ENCODE data around the gene TBX2. TPM values are rescaled to one million over a fixed set of nuclear protein-coding genes. Genes with fewer than 3 reads are reported as not detected.

The TBX2 gene
- total and polyA plus RNA-seq, 2 of the 13 experiments (the other 11 are each of a cell fraction or from before 2014, with no cell fraction given), result 2.8 to 15.3 TPM

DNA sequence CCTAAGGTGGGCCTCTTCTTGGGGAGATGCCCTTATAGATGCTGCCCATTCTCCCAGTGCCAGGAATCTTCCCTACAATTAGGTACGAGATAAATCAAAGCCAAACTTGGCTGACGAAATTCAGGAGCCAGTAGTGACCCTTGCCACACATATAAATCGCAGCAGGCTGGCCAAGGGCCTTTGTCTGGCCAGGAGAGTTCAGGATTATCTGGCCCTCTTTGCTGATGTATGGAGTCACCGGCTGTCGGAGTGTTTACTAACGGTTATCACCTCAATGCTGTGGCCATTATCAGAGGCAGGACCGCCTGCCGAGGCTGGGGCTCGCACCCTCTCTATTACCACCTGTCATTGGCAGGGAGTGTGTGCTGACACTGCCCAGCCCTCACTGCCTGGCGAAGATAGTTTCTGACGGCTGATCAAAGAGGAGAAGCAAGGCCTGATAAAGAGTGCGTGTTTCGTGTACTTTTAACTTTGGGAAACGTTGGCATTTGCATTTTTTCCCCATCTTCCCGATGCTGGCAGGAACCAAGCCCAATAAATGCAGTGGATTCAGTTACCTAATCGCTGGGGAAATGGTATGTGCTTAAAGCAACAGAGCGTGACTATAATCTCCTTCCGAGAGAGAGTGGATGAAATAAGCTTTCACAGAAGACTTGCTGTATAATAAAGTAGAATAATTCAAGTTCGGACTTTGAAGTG lies 32.8 kb upstream of the TBX2 start (continued):
- TF ChIP-seq, protein P1, sequence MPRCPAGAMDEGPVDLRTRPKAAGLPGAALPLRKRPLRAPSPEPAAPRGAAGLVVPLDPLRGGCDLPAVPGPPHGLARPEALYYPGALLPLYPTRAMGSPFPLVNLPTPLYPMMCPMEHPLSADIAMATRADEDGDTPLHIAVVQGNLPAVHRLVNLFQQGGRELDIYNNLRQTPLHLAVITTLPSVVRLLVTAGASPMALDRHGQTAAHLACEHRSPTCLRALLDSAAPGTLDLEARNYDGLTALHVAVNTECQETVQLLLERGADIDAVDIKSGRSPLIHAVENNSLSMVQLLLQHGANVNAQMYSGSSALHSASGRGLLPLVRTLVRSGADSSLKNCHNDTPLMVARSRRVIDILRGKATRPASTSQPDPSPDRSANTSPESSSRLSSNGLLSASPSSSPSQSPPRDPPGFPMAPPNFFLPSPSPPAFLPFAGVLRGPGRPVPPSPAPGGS (CRISPR knock-in tag; IDR thresholded peaks at IDR 0.05), result peak; percentile 85; the same call in 1 of the 2 replicates
- TF ChIP-seq TARDBP (CRISPR knock-in tag; IDR thresholded peaks at IDR 0.05) (peak; percentile 77; the same call in 1 of the 2 replicates), ZSCAN12 (CRISPR knock-in tag; IDR thresholded peaks at IDR 0.05) (no peak), ZZZ3 (CRISPR knock-in tag; IDR thresholded peaks at IDR 0.05; ENCODE audit: borderline replicate concordance) (no peak), ZFY (CRISPR knock-in tag; IDR thresholded peaks at IDR 0.05) (peak; percentile 74), MED8 (CRISPR knock-in tag; IDR thresholded peaks at IDR 0.05; ENCODE audit: insufficient replicate concordance) (peak; percentile 88), TBX2 (CRISPR knock-in tag; IDR thresholded peaks at IDR 0.05; ENCODE audit: borderline replicate concordance) (peak; percentile 99), ZNF530 (CRISPR knock-in tag; IDR thresholded peaks at IDR 0.05; ENCODE audit: low read depth) (no peak), CREM (IDR thresholded peaks at IDR 0.05) (peak; percentile 84), CREM (CRISPR knock-in tag; IDR thresholded peaks at IDR 0.05) (no peak), ZFP90 (CRISPR knock-in tag; IDR thresholded peaks at IDR 0.05; ENCODE audit: borderline replicate concordance) (no peak; the same call in 1 of the 2 replicates), ZFP36L1 (CRISPR knock-in tag; IDR thresholded peaks at IDR 0.05) (no peak), HNRNPK (IDR thresholded peaks at IDR 0.05; ENCODE audit: low read depth, low read length, poor library complexity, severe bottlenecking) (no peak), TCF7L2 (IDR thresholded peaks at IDR 0.05; ENCODE audit: low read depth, low read length) (peak; percentile 85), RBFOX2 (IDR thresholded peaks at IDR 0.05; ENCODE audit: low read depth, low read length) (0 out of 2 replicates have a peak, but pooled peaks have one; percentile 17), ZNF619 (CRISPR knock-in tag; IDR thresholded peaks at IDR 0.05) (0 out of 2 replicates have a peak, but pooled peaks have one; percentile 64), E2F5 (CRISPR knock-in tag; conservative IDR thresholded peaks at IDR 0.05) (0 out of 2 replicates have a peak, but pooled peaks have one; percentile 25), ZNF34 (CRISPR knock-in tag; IDR thresholded peaks at IDR 0.05; ENCODE audit: borderline replicate concordance) (no peak), NCOA2 (CRISPR knock-in tag; IDR thresholded peaks at IDR 0.05) (peak; percentile 91), ZNF264 (CRISPR knock-in tag; IDR thresholded peaks at IDR 0.05) (0 out of 2 replicates have a peak, but pooled peaks have one; percentile 81), ZNF367 (CRISPR knock-in tag; IDR thresholded peaks at IDR 0.05; ENCODE audit: borderline replicate concordance) (no peak), MTA3 (CRISPR knock-in tag; IDR thresholded peaks at IDR 0.05) (no peak), IKZF1 (IDR thresholded peaks at IDR 0.05) (no peak), TMF1 (CRISPR knock-in tag; IDR thresholded peaks at IDR 0.05; ENCODE audit: low read depth) (0 out of 2 replicates have a peak, but pooled peaks have one; percentile 69)
- TF ChIP-seq, protein P2, sequence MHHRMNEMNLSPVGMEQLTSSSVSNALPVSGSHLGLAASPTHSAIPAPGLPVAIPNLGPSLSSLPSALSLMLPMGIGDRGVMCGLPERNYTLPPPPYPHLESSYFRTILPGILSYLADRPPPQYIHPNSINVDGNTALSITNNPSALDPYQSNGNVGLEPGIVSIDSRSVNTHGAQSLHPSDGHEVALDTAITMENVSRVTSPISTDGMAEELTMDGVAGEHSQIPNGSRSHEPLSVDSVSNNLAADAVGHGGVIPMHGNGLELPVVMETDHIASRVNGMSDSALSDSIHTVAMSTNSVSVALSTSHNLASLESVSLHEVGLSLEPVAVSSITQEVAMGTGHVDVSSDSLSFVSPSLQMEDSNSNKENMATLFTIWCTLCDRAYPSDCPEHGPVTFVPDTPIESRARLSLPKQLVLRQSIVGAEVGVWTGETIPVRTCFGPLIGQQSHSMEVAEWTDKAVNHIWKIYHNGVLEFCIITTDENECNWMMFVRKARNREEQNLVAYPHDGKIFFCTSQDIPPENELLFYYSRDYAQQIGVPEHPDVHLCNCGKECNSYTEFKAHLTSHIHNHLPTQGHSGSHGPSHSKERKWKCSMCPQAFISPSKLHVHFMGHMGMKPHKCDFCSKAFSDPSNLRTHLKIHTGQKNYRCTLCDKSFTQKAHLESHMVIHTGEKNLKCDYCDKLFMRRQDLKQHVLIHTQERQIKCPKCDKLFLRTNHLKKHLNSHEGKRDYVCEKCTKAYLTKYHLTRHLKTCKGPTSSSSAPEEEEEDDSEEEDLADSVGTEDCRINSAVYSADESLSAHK (CRISPR knock-in tag; IDR thresholded peaks at IDR 0.05; ENCODE audit: borderline replicate concordance), result no peak; the same call in 1 of the 2 replicates
- TF ChIP-seq, protein P3, sequence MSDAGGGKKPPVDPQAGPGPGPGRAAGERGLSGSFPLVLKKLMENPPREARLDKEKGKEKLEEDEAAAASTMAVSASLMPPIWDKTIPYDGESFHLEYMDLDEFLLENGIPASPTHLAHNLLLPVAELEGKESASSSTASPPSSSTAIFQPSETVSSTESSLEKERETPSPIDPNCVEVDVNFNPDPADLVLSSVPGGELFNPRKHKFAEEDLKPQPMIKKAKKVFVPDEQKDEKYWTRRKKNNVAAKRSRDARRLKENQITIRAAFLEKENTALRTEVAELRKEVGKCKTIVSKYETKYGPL (CRISPR knock-in tag; IDR thresholded peaks at IDR 0.05), result peak; percentile 71; the same call in 1 of the 2 replicates
